ENCODE data around the gene KRTAP5-7.
"Not testable (repeated sequence)": the region's sequence is repeated elsewhere in the genome, so short reads cannot be mapped to it uniquely, and the experiment has no call there.

Gene KRTAP5-7

GRCh38 chr11:71548716-71549151 is 21.7 kb downstream of the KRTAP5-7 start:
- H3K4me3 ChIP-seq (ENCODE audit: low read depth, low read length), result no peak overlapping the region
- DNase-seq (ENCODE audit: low read depth), result no peak

- no peak overlapping the region for H3K4me3 ChIP-seq (ENCODE audit: low read depth, low read length)
- no peak for DNase-seq (ENCODE audit: low read depth)
Measured at GRCh38 chr11:71551711-71552110, 24.6 kb downstream of the KRTAP5-7 start.

- no peak overlapping the region for H3K4me3 ChIP-seq (ENCODE audit: low read depth, low read length)
- DNase-seq (ENCODE audit: low read depth), result no peak
Measured at GRCh38 chr11:71554996-71555395, 27.9 kb downstream of the KRTAP5-7 start.

GRCh38 chr11:71555508-71555907 is 28.4 kb downstream of the KRTAP5-7 start:
- H3K4me3 ChIP-seq (ENCODE audit: low read depth, low read length), result no peak overlapping the region
- DNase-seq (ENCODE audit: low read depth), result no peak

GRCh38 chr11:71556018-71556417 is 29.0 kb downstream of the KRTAP5-7 start:
- H3K4me3 ChIP-seq (ENCODE audit: low read depth, low read length), result no peak overlapping the region
- DNase-seq (ENCODE audit: low read depth), result no peak

- H3K4me3 ChIP-seq (ENCODE audit: low read depth, low read length), result no peak overlapping the region
- no peak for DNase-seq (ENCODE audit: low read depth)
Measured at GRCh38 chr11:71557257-71557656, 30.2 kb downstream of the KRTAP5-7 start.

GRCh38 chr11:71558996-71559395 is 31.9 kb downstream of the KRTAP5-7 start:
- no peak for DNase-seq (ENCODE audit: low read depth)
- no peak overlapping the region for H3K4me3 ChIP-seq (ENCODE audit: low read depth, low read length)

GRCh38 chr11:71562120-71562519 is 35.1 kb downstream of the KRTAP5-7 start:
- no peak overlapping the region for H3K4me3 ChIP-seq (ENCODE audit: low read depth, low read length)
- no peak for DNase-seq (ENCODE audit: low read depth)

GRCh38 chr11:71563406-71563805 is 36.3 kb downstream of the KRTAP5-7 start:
- no peak overlapping the region for H3K4me3 ChIP-seq (ENCODE audit: low read depth, low read length)
- peak; percentile 14 for DNase-seq (ENCODE audit: low read depth)

- no peak overlapping the region for H3K4me3 ChIP-seq (ENCODE audit: low read depth, low read length)
- no peak for DNase-seq (ENCODE audit: low read depth)
Measured at GRCh38 chr11:71564430-71564829, 37.4 kb downstream of the KRTAP5-7 start.

GRCh38 chr11:71565263-71565662 is 38.2 kb downstream of the KRTAP5-7 start, which contains the start of gene KRTAP5-10:
TSS of gene KRTAP5-10 (plus strand) at chr11:71565563. CDS start at chr11:71565588, 25 bp downstream.
- H3K4me3 ChIP-seq (ENCODE audit: low read depth, low read length), result no peak within 1 kb of the TSS
- DNase-seq (ENCODE audit: low read depth), result no peak

GRCh38 chr11:71566081-71566620 is 39.1 kb downstream of the KRTAP5-7 start:
- H3K4me3 ChIP-seq (ENCODE audit: low read depth, low read length), result no peak overlapping the region
- DNase-seq (ENCODE audit: low read depth), result no peak

GRCh38 chr11:71566626-71567599 is 39.8 kb downstream of the KRTAP5-7 start:
- not testable (repeated sequence) for H3K4me3 ChIP-seq (ENCODE audit: low read depth, low read length); DNase-seq (ENCODE audit: low read depth)

- not testable (repeated sequence) for H3K4me3 ChIP-seq (ENCODE audit: low read depth, low read length); DNase-seq (ENCODE audit: low read depth)
Measured at GRCh38 chr11:71567633-71568032, 40.6 kb downstream of the KRTAP5-7 start.

- no peak overlapping the region for H3K4me3 ChIP-seq (ENCODE audit: low read depth, low read length)
- no peak for DNase-seq (ENCODE audit: low read depth)
Measured at GRCh38 chr11:71568704-71569349, 41.8 kb downstream of the KRTAP5-7 start.

- not testable (repeated sequence) for DNase-seq (ENCODE audit: low read depth); H3K4me3 ChIP-seq (ENCODE audit: low read depth, low read length)
Measured at GRCh38 chr11:71571101-71571850, 44.2 kb downstream of the KRTAP5-7 start.

- DNase-seq (ENCODE audit: low read depth), result no peak
- H3K4me3 ChIP-seq (ENCODE audit: low read depth, low read length), result no peak overlapping the region
Measured at GRCh38 chr11:71572811-71573210, 45.7 kb downstream of the KRTAP5-7 start.

GRCh38 chr11:71574418-71574817 is 47.4 kb downstream of the KRTAP5-7 start:
- no peak overlapping the region for H3K4me3 ChIP-seq (ENCODE audit: low read depth, low read length)
- no peak for DNase-seq (ENCODE audit: low read depth)

- H3K4me3 ChIP-seq (ENCODE audit: low read depth, low read length), result no peak overlapping the region
- DNase-seq (ENCODE audit: low read depth), result no peak
Measured at GRCh38 chr11:71575723-71576424, 48.8 kb downstream of the KRTAP5-7 start.

All from skeletal muscle cell (primary cell).